Choroid plexus epithelial cell (primary cell): Measurements from ENCODE around the gene DPY19L1.

ENCODE experiments used
- DNase-seq: peaks from one replicate; pipeline ENCODE4 v3.0.0-alpha.2; 2010; ENCODE audit warnings: low read depth
- H3K4me3 ChIP-seq: 2 replicates; pipeline ENCODE4 v1.5.1; 2011; ENCODE audit warnings: low read depth, mild to moderate bottlenecking, control low read depth, low read length, moderate library complexity
- CTCF ChIP-seq: conservative IDR thresholded peaks from 2 replicates; pipeline ENCODE4 v1.5.1; 2011; ENCODE audit warnings: low read depth, mild to moderate bottlenecking, control low read depth, inconsistent platforms, low read length, moderate library complexity

Gene DPY19L1

GRCh38 chr7:35032166-35032565, 5.1 kb downstream of the DPY19L1 start:
- H3K4me3 ChIP-seq, result no peak overlapping the region
- DNase-seq, result peak; percentile 30
- no peak for TF ChIP-seq CTCF

DNA sequence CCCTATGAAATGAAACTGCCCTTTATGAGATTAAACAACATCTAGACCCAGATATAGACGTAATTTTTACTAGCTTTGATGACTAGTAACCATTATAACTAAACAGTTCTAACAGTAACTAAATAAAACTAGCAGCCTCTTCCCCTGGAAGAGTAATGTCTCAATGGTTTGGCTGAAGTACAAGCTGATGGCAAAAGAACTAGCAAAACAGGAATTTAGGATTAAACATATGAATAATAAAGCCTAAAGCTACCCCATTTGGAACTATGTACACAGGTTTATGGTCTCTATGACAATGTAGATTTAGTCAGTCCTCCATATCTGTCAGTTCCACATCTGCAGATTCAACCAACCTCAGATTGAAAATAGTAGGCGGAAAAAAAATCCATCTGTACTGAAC, 6.4 kb downstream of the DPY19L1 start:
- no peak for TF ChIP-seq CTCF
- H3K4me3 ChIP-seq, result no peak overlapping the region
- DNase-seq, result no peak

DNA sequence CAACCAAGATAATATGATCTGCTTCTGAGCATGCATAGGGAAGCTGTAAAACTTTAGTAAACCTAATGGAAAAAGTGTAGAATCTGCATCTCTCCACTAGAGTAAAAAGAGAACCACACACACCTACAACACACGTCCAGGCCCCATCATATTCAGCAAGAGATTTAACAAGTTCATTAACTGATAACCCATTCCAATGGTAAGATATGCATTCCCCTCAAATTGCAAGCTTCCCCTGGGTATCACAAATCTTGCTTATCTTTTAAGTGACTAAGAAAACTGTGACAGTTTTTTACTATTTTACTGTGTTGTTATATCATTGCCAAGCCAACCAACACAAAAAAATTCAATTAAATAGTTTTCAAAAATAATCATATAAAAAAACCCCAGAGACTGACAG, 8.0 kb downstream of the DPY19L1 start:
- TF ChIP-seq CTCF, result no peak
- no peak for DNase-seq

DNA sequence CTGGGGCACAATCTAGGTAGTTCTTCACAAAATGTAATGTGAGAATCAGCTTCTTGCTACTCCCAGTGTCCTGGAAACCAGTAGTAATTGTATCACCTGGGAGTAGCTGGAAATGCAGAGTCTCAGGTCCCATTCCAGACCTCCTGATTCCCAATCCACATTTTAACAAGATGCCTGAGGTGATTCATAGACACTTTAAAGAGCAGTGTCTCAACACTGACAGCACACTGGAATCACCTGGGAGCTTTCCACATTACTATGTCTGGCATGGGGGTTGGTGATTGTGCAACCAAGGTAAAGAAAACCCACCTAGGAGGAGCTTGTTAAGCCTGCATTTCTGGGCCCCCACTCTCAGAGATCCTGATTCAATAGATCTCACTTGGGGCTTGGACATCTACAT, 11.1 kb downstream of the DPY19L1 start:
- DNase-seq, result no peak
- no peak for TF ChIP-seq CTCF
- H3K4me3 ChIP-seq, result no peak overlapping the region

More for the DNA sequence above, 8.0 kb downstream of the DPY19L1 start:
- H3K4me3 ChIP-seq, result no peak overlapping the region

DNA sequence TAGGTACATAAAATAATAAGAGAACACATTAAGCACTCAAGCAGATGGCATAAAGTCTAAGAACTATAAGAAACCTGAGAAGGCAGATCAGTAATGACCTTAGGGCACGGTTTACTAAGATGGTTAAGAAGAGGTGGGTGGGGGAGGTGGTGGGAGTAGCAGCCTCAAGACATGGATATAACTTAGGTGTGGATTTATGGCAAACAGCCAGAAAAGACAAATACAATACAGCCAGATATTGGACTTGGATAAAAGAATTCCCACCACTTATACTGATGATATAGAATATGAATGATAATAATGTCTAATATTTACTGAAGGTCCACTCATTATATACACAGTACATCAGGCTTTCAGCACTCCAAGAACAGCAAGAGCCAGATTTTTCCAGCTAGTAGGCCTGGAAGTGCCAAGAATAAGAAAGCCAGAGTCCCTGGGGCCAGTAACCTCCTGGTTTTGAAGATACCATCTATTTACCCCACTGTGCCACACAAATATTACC, 11.9 kb downstream of the DPY19L1 start:
- TF ChIP-seq CTCF, result no peak

GRCh38 chr7:35024298-35024697, 13.0 kb downstream of the DPY19L1 start:
- DNase-seq, result no peak
- no peak overlapping the region for H3K4me3 ChIP-seq
- no peak for TF ChIP-seq CTCF

More for the DNA sequence above, 11.9 kb downstream of the DPY19L1 start:
- DNase-seq, result no peak
- H3K4me3 ChIP-seq, result no peak overlapping the region

DNA sequence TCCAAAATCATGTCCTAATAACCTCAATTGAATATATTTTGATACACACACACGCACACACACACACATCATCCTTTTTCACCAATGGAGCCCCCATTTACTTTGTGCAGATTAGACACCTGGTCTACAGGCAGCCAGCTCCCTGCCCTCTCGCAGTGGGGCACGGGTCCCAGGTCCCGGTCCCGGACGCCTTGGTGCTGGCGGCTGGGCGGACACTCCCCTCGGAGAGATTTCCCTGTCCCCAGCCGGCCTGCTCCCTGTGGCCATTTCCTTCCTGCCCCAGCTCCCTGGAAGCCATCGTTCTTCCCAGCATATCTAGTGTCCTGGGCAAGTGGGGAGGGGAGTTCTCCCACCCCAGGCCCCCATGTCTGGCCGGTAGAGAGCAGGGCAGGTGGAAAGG, 14.6 kb downstream of the DPY19L1 start:
- TF ChIP-seq CTCF, result no peak
- DNase-seq, result no peak
- no peak overlapping the region for H3K4me3 ChIP-seq
